Mesodermal cell (in vitro differentiated cells): ENCODE measurements around the gene SLC35B1.

Experiments used
- H3K27ac ChIP-seq: 2 replicates; pipeline ENCODE4 v1.7.0; 2013; ENCODE audit warnings: mild to moderate bottlenecking, low read depth, low read length, moderate library complexity; ENCODE audit not compliant: severe bottlenecking
- H3K36me3 ChIP-seq: 2 replicates; pipeline ENCODE4 v1.7.1; 2013; ENCODE audit warnings: mild to moderate bottlenecking, low read length, moderate library complexity; ENCODE audit not compliant: control insufficient read depth, insufficient read depth
- H3K4me1 ChIP-seq: one replicate; pipeline ENCODE4 v1.7.1; 2013; ENCODE audit warnings: mild to moderate bottlenecking, low read length; ENCODE audit not compliant: insufficient read depth, control insufficient read depth, poor library complexity, severe bottlenecking
- H3K4me3 ChIP-seq: 2 replicates; pipeline ENCODE4 v1.7.0; 2013; ENCODE audit warnings: low read length, control low read depth, mild to moderate bottlenecking; ENCODE audit not compliant: insufficient read depth, poor library complexity, severe bottlenecking; ENCODE audit errors: extremely low read depth
- H3K9me3 ChIP-seq: 2 replicates; pipeline ENCODE4 v1.7.1; 2013; ENCODE audit warnings: mild to moderate bottlenecking, low read length, moderate library complexity; ENCODE audit not compliant: control insufficient read depth
- WGBS, 2 experiments: methylation state at CpG; one replicate each; pipeline ENCODE4 v1.1.5; 2013; ENCODE audit warnings: missing lambda C conversion rate in 2 of 2; ENCODE audit not compliant: insufficient coverage in 2 of 2; 5-methylcytosine and 5-hydroxymethylcytosine counted together

The SLC35B1 gene

GRCh38 chr17:49717371-49717861 is 9.7 kb upstream of the SLC35B1 start:
- Histone ChIP-seq H3K9me3 (no peaks in the 10 kb centered on the region), H3K4me3 (no peak overlapping the region), H3K4me1 (no peaks in the 10 kb centered on the region), H3K36me3 (peaks cover 51% of the 10 kb centered on the region), H3K27ac (no peak overlapping the region)
- 88 to 95% methylated on average over 10 of the region's 10 CpGs for WGBS, 2 experiments

- Histone ChIP-seq H3K4me3 (no peak overlapping the region), H3K9me3 (no peaks in the 10 kb centered on the region), H3K27ac (no peak overlapping the region), H3K36me3 (peaks cover 51% of the 10 kb centered on the region), H3K4me1 (no peaks in the 10 kb centered on the region)
- WGBS, 2 experiments = no CpG with 5 or more reads among the region's 1 CpG
Measured at GRCh38 chr17:49716668-49717364, 9.1 kb upstream of the SLC35B1 start.

- peaks cover 49% of the 10 kb centered on the region for H3K36me3 ChIP-seq
- no peaks in the 10 kb centered on the region for H3K9me3 ChIP-seq
- no peaks in the 10 kb centered on the region for H3K4me1 ChIP-seq
- H3K4me3 ChIP-seq = no peak overlapping the region
- H3K27ac ChIP-seq = no peak overlapping the region
- 85 to 88% methylated on average over 2 to 7 of the region's 9 CpGs for WGBS, 2 experiments
Measured at GRCh38 chr17:49715717-49716279, 8.0 kb upstream of the SLC35B1 start.

GRCh38 chr17:49715216-49715615 is 7.5 kb upstream of the SLC35B1 start:
- Histone ChIP-seq H3K36me3 (peaks cover 46% of the 10 kb centered on the region), H3K9me3 (no peaks in the 10 kb centered on the region), H3K4me3 (no peak overlapping the region), H3K27ac (no peak overlapping the region), H3K4me1 (no peaks in the 10 kb centered on the region)
- 93% methylated on average over 4 of the region's 4 CpGs for WGBS, 2 experiments

GRCh38 chr17:49708515-49709183 is 885 bp upstream of the SLC35B1 start:
- Histone ChIP-seq H3K27ac (no peak overlapping the region), H3K4me3 (peak overlapping the region; percentile 93), H3K36me3 (peaks cover 36% of the 10 kb centered on the region), H3K4me1 (no peaks in the 10 kb centered on the region), H3K9me3 (no peaks in the 10 kb centered on the region)
- WGBS, 2 experiments = 65 to 84% methylated on average over 10 to 13 of the region's 15 CpGs

GRCh38 chr17:49707246-49707607 is 537 bp downstream of the SLC35B1 start:
- peaks cover 50% of the 10 kb centered on the region for H3K36me3 ChIP-seq
- H3K4me1 ChIP-seq = no peaks in the 10 kb centered on the region
- H3K9me3 ChIP-seq = no peaks in the 10 kb centered on the region
- H3K4me3 ChIP-seq = peak overlapping the region; percentile 93
- peak overlapping the region; percentile 95 for H3K27ac ChIP-seq
- WGBS, 2 experiments = 3 to 7% methylated on average over 10 to 12 of the region's 12 CpGs

- peaks cover 62% of the 10 kb centered on the region for H3K36me3 ChIP-seq
- H3K4me3 ChIP-seq = no peak overlapping the region
- H3K4me1 ChIP-seq = no peaks in the 10 kb centered on the region
- no peaks in the 10 kb centered on the region for H3K9me3 ChIP-seq
- H3K27ac ChIP-seq = no peak overlapping the region
Measured at GRCh38 chr17:49705254-49705653, 2.5 kb downstream of the SLC35B1 start.

- H3K4me3 ChIP-seq = no peak overlapping the region
- peaks cover 67% of the 10 kb centered on the region for H3K36me3 ChIP-seq
- no peaks in the 10 kb centered on the region for H3K4me1 ChIP-seq
- 85 to 87% methylated on average over 6 of the region's 6 CpGs for WGBS, 2 experiments
- H3K9me3 ChIP-seq = no peaks in the 10 kb centered on the region
- no peak overlapping the region for H3K27ac ChIP-seq
Measured at GRCh38 chr17:49703557-49704277, 4.0 kb downstream of the SLC35B1 start.

- Histone ChIP-seq H3K9me3 (no peaks in the 10 kb centered on the region), H3K4me3 (no peak overlapping the region), H3K27ac (no peak overlapping the region), H3K4me1 (no peaks in the 10 kb centered on the region), H3K36me3 (peaks cover 62% of the 10 kb centered on the region)
- 96% methylated on average over 5 to 6 of the region's 6 CpGs for WGBS, 2 experiments
Measured at GRCh38 chr17:49700960-49701359, 6.8 kb downstream of the SLC35B1 start.

GRCh38 chr17:49699966-49700575 is 7.7 kb downstream of the SLC35B1 start:
- H3K4me3 ChIP-seq = no peak overlapping the region
- no peaks in the 10 kb centered on the region for H3K4me1 ChIP-seq
- peaks cover 53% of the 10 kb centered on the region for H3K36me3 ChIP-seq
- no peak overlapping the region for H3K27ac ChIP-seq
- H3K9me3 ChIP-seq = no peaks in the 10 kb centered on the region
- 93 to 100% methylated on average over 6 to 7 of the region's 8 CpGs for WGBS, 2 experiments
